GM18951 (cell line): ENCODE data around the gene ERI3.
"Not testable (repeated sequence)": the region's sequence is repeated elsewhere in the genome, so short reads cannot be mapped to it uniquely, and the experiment has no call there.

Experiments used
- POLR2A ChIP-seq: IDR thresholded peaks from 4 replicates; pipeline ENCODE4 v1.6.1; 2011; ENCODE audit warnings: mild to moderate bottlenecking; ENCODE audit not compliant: insufficient read length, insufficient read depth; ENCODE audit errors: extremely low read depth
- in situ Hi-C: fragments of 300-500 bp; cut with MboI; formaldehyde crosslinking; loops from one replicate; pipeline ENCODE4 v1.12.0; 2022; ENCODE audit warnings: low sequenced_read_pairs, mixed read lengths, inconsistent platforms; ENCODE audit not compliant: unreplicated experiment

ERI3 gene

GRCh38 chr1:44210595-44210994 lies 144.5 kb downstream of the ERI3 start:
- no peak for TF ChIP-seq POLR2A
- in situ Hi-C loops = no loop called here

- in situ Hi-C loops = no loop called here
Measured at GRCh38 chr1:44208226-44208625, 146.8 kb downstream of the ERI3 start.

GRCh38 chr1:44206545-44206944 lies 148.5 kb downstream of the ERI3 start:
- in situ Hi-C loops = not testable (repeated sequence)

More at GRCh38 chr1:44208226-44208625, 146.8 kb downstream of the ERI3 start:
- TF ChIP-seq POLR2A = no peak

GRCh38 chr1:44200336-44200735 lies 154.7 kb downstream of the ERI3 start:
- in situ Hi-C loops = no loop called here
- no peak for TF ChIP-seq POLR2A

- no peak for TF ChIP-seq POLR2A
- in situ Hi-C loops = no loop called here
Measured at GRCh38 chr1:44174630-44175029, 180.4 kb downstream of the ERI3 start.
